KMS-11 (cell line): ENCODE measurements around the gene MC4R.
"Not testable (repeated sequence)": the region's sequence is repeated elsewhere in the genome, so short reads cannot be mapped to it uniquely, and the experiment has no call there.

Source experiments
- H2AFZ ChIP-seq: fragments of 200-600 bp; sonication (generic); 2 replicates; pipeline ENCODE4 v1.6.1; 2016; ENCODE audit warnings: antibody characterized with exemption, mixed run types, low read depth
- H3K27ac ChIP-seq: fragments of 200-600 bp; sonication (generic); 2 replicates; pipeline ENCODE4 v1.6.1; 2016; ENCODE audit warnings: mild to moderate bottlenecking, mixed run types
- H3K27me3 ChIP-seq: fragments of 200-600 bp; sonication (generic); 2 replicates; pipeline ENCODE4 v1.6.1; 2017; ENCODE audit warnings: mild to moderate bottlenecking, low read depth, mixed run types, moderate library complexity; ENCODE audit not compliant: insufficient read depth
- H3K36me3 ChIP-seq: fragments of 200-600 bp; sonication (generic); 2 replicates; pipeline ENCODE4 v1.6.1; 2017; ENCODE audit warnings: mild to moderate bottlenecking, mixed run types; ENCODE audit not compliant: insufficient read depth
- H3K4me1 ChIP-seq: fragments of 200-600 bp; sonication (generic); 2 replicates; pipeline ENCODE4 v1.6.1; 2016; ENCODE audit warnings: mild to moderate bottlenecking, low read depth, mixed run types; ENCODE audit not compliant: poor library complexity, severe bottlenecking
- H3K4me2 ChIP-seq: fragments of 200-600 bp; sonication (generic); 2 replicates; pipeline ENCODE4 v1.7.0; 2016; ENCODE audit warnings: mild to moderate bottlenecking, mixed run types
- H3K4me3 ChIP-seq: fragments of 200-600 bp; sonication (generic); IDR thresholded peaks from 2 replicates; pipeline ENCODE4 v1.6.1; 2017; ENCODE audit warnings: low read depth, low read length, mixed read lengths; ENCODE audit not compliant: insufficient read depth
- H3K79me2 ChIP-seq: fragments of 200-600 bp; sonication (generic); 2 replicates; pipeline ENCODE4 v1.6.1; 2016; ENCODE audit warnings: low read depth, mixed run types; ENCODE audit not compliant: insufficient read depth
- H3K9ac ChIP-seq: fragments of 200-600 bp; sonication (generic); 2 replicates; pipeline ENCODE4 v1.6.1; 2016; ENCODE audit warnings: mild to moderate bottlenecking, mixed run types
- H4K20me1 ChIP-seq: fragments of 200-600 bp; sonication (generic); 2 replicates; pipeline ENCODE4 v1.6.1; 2016; ENCODE audit warnings: mild to moderate bottlenecking, mixed run types; ENCODE audit not compliant: insufficient read depth
- CTCF ChIP-seq: fragments of 200-600 bp; sonication (generic); conservative IDR thresholded peaks from 2 replicates; pipeline ENCODE4 v1.6.1; 2017; ENCODE audit warnings: low read depth, mild to moderate bottlenecking, antibody characterized with exemption, low read length, moderate library complexity, mixed read lengths

Gene MC4R

GRCh38 chr18:60372596-60372995 lies at the start of gene MC4R:
MC4R (minus strand) TSS chr18:60372775; CDS start chr18:60372349, 426 bp downstream.
- H3K9ac ChIP-seq, result no peak within 1 kb of the TSS
- no peak within 1 kb of the TSS for H3K27ac ChIP-seq
- H3K4me1 ChIP-seq, result no peaks in the 10 kb centered on the region
- H4K20me1 ChIP-seq, result no peaks in the 10 kb centered on the region
- H3K36me3 ChIP-seq, result no peaks in the 10 kb centered on the region
- H2AFZ ChIP-seq, result no peak within 1 kb of the TSS
- H3K4me2 ChIP-seq, result no peak within 1 kb of the TSS
- H3K79me2 ChIP-seq, result no peaks in the 10 kb centered on the region
- no peaks in the 10 kb centered on the region for H3K27me3 ChIP-seq
- no peak for TF ChIP-seq CTCF
- no peak within 1 kb of the TSS for H3K4me3 ChIP-seq

- H2AFZ ChIP-seq, H3K27me3 ChIP-seq, H3K4me1 ChIP-seq, H3K9ac ChIP-seq, H4K20me1 ChIP-seq, H3K4me2 ChIP-seq, H3K4me3 ChIP-seq, H3K27ac ChIP-seq, H3K36me3 ChIP-seq, H3K79me2 ChIP-seq: not testable (repeated sequence)
Measured at GRCh38 chr18:60422306-60422705, 49.7 kb upstream of the MC4R start.

- Histone ChIP-seq H4K20me1 (no peaks in the 10 kb centered on the region), H3K4me3 (no peak overlapping the region)
Measured at GRCh38 chr18:60421356-60422118, 49.0 kb upstream of the MC4R start.

GRCh38 chr18:60417946-60418345 lies 45.4 kb upstream of the MC4R start:
- H3K27me3 ChIP-seq, result no peaks in the 10 kb centered on the region
- no peak overlapping the region for H3K4me3 ChIP-seq
- no peaks in the 10 kb centered on the region for H3K36me3 ChIP-seq
- H3K9ac ChIP-seq, result no peak overlapping the region
- no peaks in the 10 kb centered on the region for H3K79me2 ChIP-seq
- no peak for TF ChIP-seq CTCF
- no peaks in the 10 kb centered on the region for H3K4me1 ChIP-seq
- no peaks in the 10 kb centered on the region for H4K20me1 ChIP-seq
- H3K4me2 ChIP-seq, result no peak overlapping the region
- no peak overlapping the region for H2AFZ ChIP-seq
- H3K27ac ChIP-seq, result no peak overlapping the region

More at GRCh38 chr18:60421356-60422118, 49.0 kb upstream of the MC4R start:
- Histone ChIP-seq H3K79me2 (no peaks in the 10 kb centered on the region), H3K27ac (no peak overlapping the region), H3K9ac (no peak overlapping the region), H3K36me3 (no peaks in the 10 kb centered on the region), H3K4me2 (no peak overlapping the region), H2AFZ (no peak overlapping the region), H3K4me1 (no peaks in the 10 kb centered on the region), H3K27me3 (no peaks in the 10 kb centered on the region)
- TF ChIP-seq CTCF, result no peak

GRCh38 chr18:60413944-60414547 lies 41.5 kb upstream of the MC4R start:
- Histone ChIP-seq H2AFZ (no peak overlapping the region), H4K20me1 (no peaks in the 10 kb centered on the region)

More at GRCh38 chr18:60413944-60414547, 41.5 kb upstream of the MC4R start:
- TF ChIP-seq CTCF, result peak; percentile 71
- Histone ChIP-seq H3K4me2 (no peak overlapping the region), H3K4me3 (no peak overlapping the region), H3K27me3 (no peaks in the 10 kb centered on the region), H3K9ac (no peak overlapping the region), H3K4me1 (no peaks in the 10 kb centered on the region), H3K27ac (no peak overlapping the region), H3K79me2 (no peaks in the 10 kb centered on the region), H3K36me3 (no peaks in the 10 kb centered on the region)
